Nucleus accumbens (tissue), 56 donors: ENCODE data around the gene PGM1.
A peak's percentile ranks its signal among the peaks of the same experiment; 100 is the strongest.
"Not testable (repeated sequence)": the region's sequence is repeated elsewhere in the genome, so short reads cannot be mapped to it uniquely, and the experiment has no call there.

Experiments used
- DNase-seq, 56 donors: peaks; one replicate each; lab custom pipeline; 2025; lab: John Stamatoyannopoulos, UW

PGM1 gene

DNA sequence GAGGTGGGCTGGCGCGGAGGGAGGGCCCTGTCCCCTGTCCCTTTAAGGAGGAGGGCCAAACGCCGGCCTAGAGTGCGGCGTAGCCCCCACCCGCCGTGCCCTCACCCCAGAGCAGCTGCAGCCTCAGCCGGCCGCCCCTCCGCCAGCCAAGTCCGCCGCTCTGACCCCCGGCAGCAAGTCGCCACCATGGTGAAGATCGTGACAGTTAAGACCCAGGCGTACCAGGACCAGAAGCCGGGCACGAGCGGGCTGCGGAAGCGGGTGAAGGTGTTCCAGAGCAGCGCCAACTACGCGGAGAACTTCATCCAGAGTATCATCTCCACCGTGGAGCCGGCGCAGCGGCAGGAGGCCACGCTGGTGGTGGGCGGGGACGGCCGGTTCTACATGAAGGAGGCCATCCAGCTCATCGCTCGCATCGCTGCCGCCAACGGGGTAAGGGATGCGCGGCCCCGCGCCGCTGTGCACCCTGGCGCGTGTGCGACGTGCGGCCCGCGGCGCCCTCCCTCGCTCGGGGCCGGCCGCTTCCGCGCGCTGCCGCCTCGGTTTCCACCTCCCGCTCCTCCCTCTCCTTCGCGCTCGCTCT is at the start of gene PGM1:
PGM1 (plus strand) TSS at position 109 of the 583 bp plus-strand sequence; CDS start at position 187, 78 bp downstream.
- peak in 54 of 56 donors; percentile 11 to 85 (median 65) for DNase-seq

DNA sequence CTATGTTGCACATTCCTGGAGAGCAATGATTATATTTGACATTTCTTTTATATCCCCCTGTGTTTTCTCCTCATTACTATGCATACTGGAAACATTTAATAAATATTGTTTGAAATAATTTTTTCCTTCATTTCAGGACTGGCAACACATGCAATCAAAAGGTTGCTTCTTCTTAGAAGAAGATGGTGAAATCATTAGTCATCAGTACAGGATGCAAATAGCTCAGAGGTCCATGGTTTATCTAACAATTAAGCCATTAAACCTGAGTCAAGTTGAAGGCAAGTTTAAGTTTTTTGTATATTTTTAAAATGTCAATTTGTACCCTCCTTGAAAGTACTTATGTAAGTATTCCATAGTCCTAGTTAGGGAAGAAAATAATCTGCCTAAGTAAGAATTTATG is 47.4 kb upstream of the PGM1 start:
- DNase-seq = no peak

DNA sequence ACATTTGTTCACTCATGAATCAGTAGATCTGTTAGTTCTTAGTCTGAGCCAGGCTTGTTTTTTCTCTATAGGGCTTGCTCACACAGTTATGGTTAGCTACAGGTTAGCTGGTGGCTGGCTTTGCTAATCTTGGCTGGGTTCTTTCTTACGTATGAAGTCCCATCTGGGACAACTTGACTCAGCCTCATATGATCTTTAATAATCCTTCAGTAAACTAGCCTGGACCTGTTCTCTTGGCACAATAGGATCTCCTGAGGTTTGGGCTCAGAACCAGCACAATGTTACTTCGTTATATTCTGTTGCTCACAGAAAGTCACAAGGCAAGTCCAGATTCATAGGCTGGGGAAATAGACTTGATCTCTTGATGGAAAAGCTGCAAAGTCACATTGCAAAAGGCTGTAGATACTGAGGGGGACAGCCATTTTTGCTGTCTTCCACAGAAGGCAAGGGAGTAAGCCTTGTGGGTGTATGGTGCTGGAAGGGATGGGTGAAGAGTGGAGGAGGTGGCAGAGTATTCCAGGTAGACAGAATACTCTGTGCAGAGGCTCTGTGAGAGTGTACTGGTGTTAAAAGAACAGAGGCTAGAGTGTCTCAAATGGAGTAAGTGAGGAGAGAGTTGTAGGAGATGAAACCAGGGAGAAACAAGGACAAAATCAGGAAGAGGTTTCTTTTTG is 45.5 kb upstream of the PGM1 start:
- DNase-seq = no peak

DNA sequence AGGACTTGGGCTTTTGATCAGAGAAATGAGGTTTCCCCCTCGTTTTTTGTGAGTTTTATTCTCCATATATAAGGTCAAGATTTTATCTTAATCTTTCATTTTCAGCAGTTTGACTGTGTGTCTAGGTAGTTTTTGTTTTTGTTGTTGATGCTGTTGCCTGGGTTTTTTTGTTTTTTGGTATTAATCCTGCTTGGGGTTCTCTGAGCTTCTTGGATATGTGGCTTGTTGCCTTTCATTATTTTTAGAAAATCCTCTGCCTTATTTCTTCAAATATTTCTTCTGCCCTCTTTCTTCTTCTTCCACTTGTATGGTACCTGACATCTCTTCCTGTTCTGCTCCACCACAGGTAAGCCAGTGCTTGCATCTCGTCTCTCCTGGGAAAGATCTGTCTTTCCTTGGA is 44.9 kb upstream of the PGM1 start:
- DNase-seq = no peak

DNA sequence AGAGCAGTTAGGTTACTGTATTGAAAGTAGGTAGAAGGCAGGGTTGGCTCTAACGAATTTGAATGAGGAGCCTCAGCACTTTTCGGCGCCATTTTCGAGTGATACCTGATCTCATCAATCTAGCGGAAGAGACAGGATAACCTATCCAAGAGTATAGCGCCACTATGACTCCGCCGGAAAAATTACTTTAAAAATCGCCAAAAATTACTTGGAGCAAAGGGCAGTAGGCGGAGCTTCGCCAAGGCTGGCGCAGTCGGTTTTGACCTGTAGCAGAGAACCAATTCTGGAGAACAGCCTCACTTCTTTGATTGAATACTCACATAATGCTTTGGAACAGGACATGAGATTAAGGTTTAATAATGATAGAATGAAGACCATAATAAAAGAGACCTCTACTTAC is 44.3 kb upstream of the PGM1 start:
- DNase-seq = no peak

DNA sequence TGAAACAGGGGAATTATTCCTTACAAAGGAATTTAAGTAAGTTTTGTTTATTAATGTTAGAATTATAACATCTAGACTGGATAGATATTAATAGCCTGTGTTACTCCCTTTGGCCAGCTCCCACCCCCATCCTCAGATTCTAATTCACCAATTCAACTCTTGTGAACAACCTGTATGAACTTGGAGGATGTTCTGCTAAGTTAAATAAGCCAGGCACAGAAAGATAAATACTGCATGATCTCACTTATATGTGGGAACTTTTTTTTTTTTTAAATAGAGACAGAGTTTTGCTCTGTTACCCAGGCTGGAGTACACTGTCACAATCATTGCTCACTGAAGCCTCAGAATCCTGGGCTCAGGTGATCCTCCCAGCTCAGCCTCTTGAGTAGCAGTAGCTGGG is 37.7 kb upstream of the PGM1 start:
- DNase-seq = no peak

DNA sequence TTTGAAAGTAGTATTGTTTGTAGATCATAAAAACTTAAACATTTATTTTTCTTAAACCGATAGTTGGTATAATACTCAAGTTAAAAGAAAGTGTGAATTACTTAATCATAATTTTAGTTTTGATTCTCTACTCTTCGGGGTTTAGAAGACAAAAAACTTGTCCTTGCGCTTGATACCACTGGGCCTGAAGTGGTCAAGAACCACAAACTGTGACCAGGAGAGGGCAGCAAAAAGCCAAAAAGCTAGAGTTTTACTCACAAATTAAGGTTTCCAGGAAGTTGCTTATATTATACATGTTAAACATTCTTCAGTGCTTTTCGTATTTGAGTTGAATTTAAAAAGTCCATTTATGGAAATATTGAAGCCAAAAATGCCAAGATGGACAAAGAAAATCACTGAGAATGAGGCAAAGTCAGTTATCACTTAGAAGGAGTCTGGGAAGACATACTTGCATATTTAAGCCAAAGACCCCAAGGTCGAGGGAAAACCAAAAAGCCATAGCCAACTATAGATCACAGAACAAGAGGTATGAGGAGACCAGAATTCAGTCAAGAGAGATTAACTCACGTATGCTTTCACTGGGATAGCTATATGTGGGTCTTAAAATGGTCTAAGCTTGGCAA is 35.7 kb upstream of the PGM1 start:
- DNase-seq = peak in 4 of 56 donors; percentile 1 to 3 (median 2)

DNA sequence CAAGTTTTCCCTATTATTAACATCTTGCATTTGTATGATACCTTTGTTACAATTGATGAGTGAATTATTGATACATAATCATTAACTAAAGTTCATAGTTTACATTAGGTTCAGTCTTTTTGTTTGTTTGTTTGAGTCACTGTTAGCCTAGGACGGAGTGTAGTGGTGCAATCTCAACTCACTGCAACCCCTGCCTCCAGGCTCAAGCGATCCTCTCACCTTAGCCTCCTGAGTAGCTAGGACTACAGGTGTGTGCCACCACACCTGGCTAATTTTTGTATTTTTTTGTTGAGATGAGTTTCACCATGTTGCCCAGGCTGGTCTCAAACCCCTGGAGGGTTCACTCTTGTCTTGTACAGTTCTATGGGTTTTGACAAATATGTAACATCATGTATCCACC is 33.9 kb upstream of the PGM1 start:
- DNase-seq = no peak

DNA sequence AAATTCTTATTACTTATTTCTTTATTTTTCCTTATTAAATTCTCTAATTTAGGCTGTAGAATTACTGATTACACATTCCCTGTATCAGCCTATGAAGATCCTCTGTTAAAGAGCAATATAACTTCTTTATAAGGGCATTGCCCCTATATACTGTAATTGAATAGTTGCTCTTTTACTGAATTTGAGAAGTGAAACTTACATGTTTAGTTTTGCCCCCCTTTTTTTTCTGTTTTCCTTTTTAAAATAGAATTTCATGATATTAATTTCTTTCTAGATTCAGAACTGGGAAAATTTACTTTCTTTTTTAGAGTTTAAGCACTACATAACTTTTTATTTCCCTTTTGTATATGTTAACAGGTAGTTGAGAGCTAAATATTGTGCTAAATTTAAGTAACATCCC is 29.5 kb upstream of the PGM1 start:
- DNase-seq = no peak

DNA sequence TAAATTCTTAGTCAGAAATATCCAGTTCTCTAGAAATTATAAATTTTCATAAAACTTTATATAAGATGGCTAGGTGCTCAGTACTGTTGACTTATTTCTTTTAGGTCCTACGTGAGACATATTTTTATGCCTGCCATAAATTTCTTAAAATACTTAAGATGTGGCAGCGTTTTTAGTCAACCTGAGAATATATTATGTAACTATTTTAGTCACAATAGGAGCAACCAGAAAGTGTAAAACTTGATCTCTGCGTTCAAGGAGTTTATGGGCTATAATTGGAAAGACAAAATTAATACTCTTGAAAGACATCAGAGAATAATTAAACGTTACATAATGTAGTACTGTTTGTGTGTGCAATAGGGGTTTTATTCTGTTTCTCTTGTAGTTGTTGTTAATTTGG is 24.1 kb upstream of the PGM1 start:
- no peak for DNase-seq

DNA sequence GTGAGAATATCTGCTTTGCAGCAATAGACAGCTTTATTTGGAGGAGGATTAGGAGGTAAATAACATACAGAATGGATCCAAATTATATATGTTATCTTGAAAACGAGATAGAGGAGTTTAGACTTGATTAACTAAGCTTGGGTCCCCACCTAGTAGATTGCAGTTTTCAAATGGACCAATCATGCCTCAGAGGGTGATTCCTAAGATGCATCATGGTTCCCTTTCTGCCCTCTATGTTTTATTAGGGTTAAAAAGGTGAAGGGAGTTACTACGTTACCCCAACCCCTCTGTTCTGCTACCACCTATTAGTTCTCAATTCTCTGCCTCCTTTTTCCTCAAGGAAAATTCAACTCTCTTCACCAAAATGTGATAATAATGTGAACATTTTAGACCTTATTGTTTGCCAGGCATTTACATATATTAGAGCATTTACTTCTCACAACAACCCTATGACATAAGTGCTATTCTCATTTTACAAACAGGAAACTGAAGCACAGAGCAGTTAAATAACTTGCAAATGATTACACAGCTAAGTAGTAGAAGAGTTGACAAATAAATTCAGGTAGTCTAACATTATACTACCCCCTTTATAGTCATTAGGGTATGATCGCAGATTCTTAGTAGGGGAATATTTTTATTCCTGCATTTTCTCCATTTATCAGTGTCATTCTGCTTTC is 23.4 kb upstream of the PGM1 start:
- no peak for DNase-seq

DNA sequence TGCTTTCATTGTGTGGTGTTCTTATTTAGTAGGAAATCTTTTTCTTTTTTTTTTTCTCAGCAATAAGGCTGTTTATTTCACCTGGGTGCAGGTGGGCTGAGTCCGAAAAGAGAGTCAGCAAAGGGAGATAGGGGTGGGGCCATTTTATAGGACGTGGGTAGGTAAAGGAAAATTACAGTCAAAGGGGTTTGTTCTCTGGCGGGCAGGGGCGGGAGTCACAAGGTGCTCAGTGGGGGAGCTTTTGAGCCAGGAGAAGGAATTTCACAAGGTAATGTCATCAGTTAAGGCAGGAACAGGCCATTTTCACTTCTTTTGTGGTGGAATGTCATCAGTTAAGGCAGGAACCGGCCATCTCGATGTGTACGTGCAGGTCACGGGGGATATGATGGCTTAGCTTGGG is 20.5 kb upstream of the PGM1 start:
- DNase-seq = not testable (repeated sequence)

DNA sequence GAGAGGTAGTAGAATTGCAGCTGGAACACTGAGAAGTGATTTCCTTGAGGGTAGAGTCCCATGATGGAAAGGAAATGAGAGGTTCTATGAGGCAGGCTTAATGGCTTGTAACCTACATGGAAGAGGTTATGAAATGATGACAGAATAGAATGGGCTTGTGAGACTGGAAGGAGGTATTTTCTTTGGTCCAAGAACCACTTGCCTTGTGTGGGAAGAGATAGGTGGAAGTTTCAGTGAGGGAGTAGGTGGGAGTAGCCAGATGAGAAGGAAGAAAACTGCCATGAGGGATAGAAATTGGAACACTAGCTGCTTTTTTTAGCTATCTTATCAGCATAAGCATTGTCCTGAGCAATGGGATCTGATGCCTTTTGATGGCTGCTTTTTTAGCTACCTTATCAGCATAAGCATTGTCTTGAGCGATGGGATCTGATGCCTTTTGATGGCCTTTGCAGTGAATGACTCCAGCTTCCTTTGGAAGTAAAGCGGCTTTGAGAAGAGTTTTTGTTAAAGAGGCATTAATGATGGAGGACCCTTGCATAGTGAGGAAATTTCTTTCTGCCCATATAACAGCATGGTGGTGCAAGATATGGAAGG is 18.9 kb upstream of the PGM1 start:
- not testable (repeated sequence) for DNase-seq

DNA sequence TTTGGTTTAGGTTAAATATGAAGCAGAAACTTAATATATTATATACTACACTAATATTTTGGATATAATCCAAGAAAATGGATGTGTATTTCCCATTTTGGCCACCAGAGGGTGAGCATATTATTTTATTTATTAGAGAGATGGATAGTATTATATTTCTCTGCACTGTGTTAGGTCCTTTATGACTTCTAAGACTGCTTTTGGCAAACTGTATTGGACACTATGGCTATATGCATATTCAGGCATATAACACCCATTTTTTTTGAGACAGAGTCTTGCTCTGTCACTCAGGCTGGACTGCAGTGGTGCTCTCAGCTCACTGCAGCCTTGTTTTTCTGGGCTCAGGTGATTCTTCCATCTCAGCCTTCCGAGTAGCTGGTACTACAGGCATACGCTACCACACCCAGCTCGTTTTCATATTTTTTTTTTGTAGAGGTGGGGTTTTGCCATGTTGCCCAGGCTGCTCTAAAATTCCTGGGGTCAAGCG is 17.8 kb upstream of the PGM1 start:
- no peak for DNase-seq

DNA sequence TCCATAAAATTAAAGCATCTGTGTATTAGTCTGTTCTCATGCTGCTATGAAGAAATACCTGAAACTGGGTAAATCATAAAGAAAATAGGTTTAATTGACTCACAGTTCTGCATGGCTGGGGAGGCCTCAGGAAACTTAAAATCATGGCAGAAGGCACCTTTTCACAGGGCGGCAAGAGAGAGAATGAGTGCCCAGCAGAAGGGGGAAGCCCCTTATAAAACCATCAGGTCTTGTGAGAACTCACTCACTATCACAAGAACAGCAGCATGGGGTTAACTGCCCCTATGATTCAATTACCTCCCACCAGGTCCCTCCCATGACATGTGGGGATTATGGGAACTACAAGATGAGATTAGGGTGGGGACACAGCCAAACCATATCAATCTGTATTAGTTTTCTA is 6.9 kb upstream of the PGM1 start:
- DNase-seq = not testable (repeated sequence)

DNA sequence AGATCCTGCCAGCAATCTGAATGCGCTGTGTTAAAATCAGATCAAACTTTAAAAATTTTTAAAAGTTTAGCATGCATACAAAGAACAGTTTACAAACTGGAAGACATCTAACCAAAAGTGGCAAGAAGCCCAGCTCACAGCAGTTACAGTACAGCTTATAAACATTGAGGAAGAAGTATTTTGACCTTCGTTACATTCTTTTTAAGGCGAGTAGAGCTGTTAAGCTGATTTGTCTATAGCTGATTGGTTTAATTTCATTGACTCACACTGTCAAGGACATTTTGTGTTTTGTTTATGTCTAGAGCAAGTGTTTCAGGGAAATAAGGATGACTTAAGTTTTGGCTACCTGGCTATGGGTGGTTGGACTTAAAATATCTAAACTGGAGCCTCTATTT is 3.0 kb upstream of the PGM1 start:
- DNase-seq = no peak

DNA sequence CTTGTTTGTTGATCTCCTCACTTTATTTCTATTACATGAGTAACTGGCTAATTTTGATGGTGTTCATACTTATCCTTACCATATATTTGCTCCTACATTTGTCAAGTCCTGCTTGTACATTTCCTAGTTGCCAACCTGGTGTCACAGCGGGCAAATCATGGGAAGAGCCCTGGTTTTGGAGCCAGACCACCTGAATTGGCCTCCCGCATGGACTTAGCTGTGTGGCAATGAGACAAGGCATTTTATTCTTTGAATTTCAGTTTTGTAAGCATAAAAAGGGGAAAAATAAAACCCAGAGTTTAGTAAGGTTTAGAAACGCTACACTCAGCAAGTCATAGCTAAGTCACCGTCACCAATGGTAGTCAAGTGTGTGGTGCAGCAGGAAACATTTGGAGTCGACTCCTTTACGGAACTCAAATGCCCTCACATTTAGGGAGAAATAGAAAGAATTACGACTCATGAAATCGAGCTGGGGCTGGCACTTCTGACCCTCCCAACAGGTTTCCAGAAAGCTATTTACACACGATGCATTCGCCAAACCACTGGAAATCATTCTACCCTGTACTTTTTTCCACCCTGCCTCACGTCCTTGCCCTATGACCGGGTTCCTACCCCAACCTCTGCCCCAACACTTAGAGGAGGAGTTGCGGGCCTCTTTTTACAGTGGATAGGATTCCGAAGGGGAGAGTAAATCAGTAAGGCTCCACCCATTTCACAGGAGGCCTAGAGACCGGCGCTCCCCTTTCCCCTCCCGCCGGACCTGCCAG is 492 bp upstream of the PGM1 start:
- DNase-seq = peak in 1 of 56 donors; percentile 38

DNA sequence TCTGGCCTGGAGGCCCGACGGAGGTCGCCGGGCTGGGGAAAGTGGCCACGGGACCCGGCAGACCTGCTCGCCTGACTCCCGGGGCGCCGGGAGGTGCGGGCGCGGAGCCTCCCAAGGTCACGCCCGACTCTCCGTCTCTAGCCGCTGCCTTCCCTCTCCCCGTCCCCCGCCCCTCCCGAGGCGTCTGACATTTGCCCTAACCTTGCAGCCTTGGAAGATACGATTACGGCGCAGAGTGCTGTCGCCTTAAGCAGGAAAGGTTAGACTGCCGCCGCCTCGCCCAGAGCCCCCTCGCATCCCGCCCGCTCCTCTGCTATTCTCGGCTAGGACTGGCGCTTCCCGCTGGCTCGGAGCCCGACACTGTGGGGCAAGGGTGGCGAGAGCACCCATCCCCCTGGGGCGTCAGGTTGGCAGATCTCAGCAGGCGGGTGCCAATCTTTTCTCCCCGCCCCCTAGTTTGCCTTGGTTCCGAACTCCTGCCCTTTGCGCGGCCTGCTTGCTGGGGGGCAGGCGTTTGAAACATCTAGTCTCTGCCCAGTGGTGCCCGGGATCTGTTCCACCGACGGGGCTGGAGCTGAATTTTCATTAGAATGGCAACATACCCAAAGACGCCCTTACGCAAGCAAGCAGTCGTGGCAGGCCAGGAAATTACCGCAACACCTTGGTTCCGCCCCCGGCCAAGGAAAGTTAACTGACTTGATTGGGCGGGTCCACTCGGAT is 835 bp downstream of the PGM1 start:
- DNase-seq = peak in 50 of 56 donors; percentile 6 to 85 (median 56)

DNA sequence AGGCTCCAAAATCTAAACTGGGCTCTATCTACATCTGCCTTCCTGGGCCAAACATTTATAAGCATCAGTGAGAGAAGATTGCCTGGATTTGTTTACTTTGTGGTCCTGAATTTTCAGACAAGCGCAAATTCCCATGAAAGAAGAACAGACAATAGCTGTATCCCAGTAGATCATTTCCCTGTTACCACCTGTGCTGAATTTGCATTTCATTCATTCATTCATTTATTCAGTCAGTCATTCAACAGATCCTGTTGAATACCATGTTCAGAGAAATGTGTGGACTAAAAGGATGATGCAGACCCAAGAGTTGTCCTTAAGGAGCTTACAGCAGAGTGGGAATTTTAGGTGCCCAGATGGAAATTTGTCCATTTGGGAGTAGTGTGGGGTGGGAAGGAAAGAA is 2.2 kb downstream of the PGM1 start:
- no peak for DNase-seq

DNA sequence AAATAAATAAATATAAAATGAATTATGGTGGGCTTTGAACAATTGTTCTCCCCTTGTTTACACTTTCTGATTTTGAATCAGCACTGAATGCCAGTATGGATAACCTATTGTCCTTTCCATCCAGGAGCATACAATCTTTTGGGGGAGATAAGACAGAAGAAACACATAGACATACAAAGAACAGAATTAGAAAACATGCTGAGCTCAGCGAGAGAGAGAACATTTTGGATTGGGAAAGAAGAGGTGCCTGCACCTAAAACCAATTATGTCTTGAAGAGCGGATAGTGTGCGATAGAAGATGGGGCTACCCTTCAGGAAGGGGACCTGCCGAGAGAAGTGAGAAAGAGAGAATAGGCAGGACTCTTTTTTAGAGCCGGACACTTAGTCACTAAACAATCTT is 6.6 kb downstream of the PGM1 start:
- no peak for DNase-seq
